ENCODE measurements around the gene CSRP3. TPM values are rescaled to one million over a fixed set of nuclear protein-coding genes. Genes with fewer than 3 reads are reported as not detected.

Gene CSRP3
- total and polyA plus RNA-seq, 9 of the 15 experiments (the other 6 are each of a cell fraction or from before 2014, with no cell fraction given): 0.14 TPM; not detected in 8

- peak; percentile 34 for TF ChIP-seq SP2 (IDR thresholded peaks at IDR 0.05; ENCODE audit: extremely low read depth, low read depth, low read length, poor library complexity, severe bottlenecking)
- TF ChIP-seq ZNF395 (CRISPR knock-in tag; IDR thresholded peaks at IDR 0.05): 0 out of 2 replicates have a peak, but pooled peaks have one; percentile 62
- no peak; the same call in 1 of the 2 replicates for TF ChIP-seq POLR2H (tag; IDR thresholded peaks at IDR 0.05; ENCODE audit: low read depth)
- 0 out of 2 replicates have a peak, but pooled peaks have one; percentile 30 for TF ChIP-seq CGGBP1 (CRISPR knock-in tag; IDR thresholded peaks at IDR 0.05)
- TF ChIP-seq KDM2B (CRISPR knock-in tag; IDR thresholded peaks at IDR 0.05): peak; percentile 45; the same call in 1 of the 2 replicates
- no peak for TF ChIP-seq NKRF (IDR thresholded peaks at IDR 0.05; ENCODE audit: borderline replicate concordance)
- TF ChIP-seq PHB2 (IDR thresholded peaks at IDR 0.05; ENCODE audit: low read depth): no peak
- TF ChIP-seq ZNF609 (CRISPR knock-in tag; IDR thresholded peaks at IDR 0.05; ENCODE audit: borderline replicate concordance): no peak
- TF ChIP-seq ZNF280A (IDR thresholded peaks at IDR 0.05; ENCODE audit: low read depth, partially characterized antibody): no peak
- no peak for TF ChIP-seq THAP7 (CRISPR knock-in tag; IDR thresholded peaks at IDR 0.05)
- 0 out of 2 replicates have a peak, but pooled peaks have one; percentile 61 for TF ChIP-seq ATF6 (CRISPR knock-in tag; IDR thresholded peaks at IDR 0.05)
Observed at GRCh38 chr11:19241260-19242178, 39.7 kb upstream of the CSRP3 start (continued).
